GM12872 (cell line): ENCODE results near the gene SLC66A1.

Experiments used
- TF ChIP-seq, protein P1 (sequence below): IDR thresholded peaks from 3 replicates; pipeline ENCODE4 v1.5.1; 2011; ENCODE audit warnings: low read depth, mild to moderate bottlenecking, low read length, moderate library complexity; ENCODE audit not compliant: insufficient read depth

The SLC66A1 gene

DNA sequence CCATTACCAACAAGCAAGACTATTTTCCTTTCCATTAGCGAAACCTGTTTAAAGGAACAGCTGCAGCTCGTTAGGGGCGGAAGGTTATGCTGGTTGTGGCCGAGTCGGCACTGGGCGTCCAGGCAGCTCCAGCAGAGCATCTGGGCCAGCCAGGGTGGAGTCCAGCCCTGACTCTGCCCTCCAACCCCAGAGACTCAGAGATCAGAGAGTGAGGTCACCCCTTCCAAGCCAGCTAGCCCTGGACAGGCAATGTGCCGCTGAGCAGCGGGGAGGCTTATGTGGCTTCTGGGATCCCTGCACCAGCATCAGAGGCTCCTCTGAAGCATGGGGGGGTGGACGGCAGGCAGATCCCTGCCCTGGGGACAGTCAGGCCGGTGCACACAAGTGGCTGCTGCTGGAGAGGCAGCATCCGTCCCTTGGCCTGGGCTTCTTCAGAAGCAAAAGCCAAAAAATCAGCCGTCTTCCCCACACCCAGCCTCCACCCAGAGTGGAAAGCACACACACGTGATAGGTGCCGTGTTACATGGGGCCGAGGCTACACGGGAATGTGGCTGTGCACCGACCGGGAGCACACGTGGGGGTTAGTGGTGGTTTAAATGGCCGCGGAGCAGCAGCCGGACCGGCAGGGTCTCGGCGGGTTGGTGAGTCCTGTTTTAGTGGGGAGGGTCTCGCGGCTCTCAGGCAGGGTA is 30.1 kb downstream of the SLC66A1 start:
- TF ChIP-seq, protein P1, sequence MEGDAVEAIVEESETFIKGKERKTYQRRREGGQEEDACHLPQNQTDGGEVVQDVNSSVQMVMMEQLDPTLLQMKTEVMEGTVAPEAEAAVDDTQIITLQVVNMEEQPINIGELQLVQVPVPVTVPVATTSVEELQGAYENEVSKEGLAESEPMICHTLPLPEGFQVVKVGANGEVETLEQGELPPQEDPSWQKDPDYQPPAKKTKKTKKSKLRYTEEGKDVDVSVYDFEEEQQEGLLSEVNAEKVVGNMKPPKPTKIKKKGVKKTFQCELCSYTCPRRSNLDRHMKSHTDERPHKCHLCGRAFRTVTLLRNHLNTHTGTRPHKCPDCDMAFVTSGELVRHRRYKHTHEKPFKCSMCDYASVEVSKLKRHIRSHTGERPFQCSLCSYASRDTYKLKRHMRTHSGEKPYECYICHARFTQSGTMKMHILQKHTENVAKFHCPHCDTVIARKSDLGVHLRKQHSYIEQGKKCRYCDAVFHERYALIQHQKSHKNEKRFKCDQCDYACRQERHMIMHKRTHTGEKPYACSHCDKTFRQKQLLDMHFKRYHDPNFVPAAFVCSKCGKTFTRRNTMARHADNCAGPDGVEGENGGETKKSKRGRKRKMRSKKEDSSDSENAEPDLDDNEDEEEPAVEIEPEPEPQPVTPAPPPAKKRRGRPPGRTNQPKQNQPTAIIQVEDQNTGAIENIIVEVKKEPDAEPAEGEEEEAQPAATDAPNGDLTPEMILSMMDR, result no peak

DNA sequence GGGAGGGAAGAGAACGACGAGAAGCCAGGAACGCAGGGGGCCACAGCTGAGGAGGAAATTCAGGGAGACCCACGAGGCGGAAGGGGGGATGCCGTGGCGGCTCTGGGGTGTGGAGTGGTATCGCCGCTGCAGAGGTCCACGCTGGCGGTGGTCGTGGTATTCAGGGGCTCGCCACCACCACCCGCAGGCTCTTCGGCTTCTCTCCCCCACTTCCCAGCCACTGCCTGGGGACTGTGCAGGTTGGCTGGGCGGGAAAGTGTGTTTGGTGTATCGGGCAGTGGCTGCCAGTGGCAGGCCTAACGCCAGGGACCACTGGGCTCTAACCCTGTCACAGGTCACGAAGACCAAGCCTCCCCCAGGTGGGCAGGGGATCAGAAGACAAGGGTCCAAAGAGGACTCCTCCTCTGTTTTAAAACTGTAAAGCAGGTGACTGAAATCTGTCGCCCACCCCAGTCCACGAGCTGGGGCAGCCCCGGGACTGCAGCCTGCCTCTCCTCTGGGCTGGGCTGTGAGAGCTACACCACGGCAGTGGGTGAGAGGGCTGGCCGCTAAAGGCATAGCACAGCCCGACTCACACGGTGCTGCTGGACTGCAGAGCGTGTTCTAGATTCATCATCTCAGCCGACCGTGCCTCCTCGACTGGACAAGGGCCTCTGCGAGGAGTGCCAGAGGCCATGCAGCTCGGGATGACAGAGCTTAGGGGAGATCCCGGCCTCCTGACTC is 30.9 kb downstream of the SLC66A1 start:
- TF ChIP-seq, protein P1, result no peak

DNA sequence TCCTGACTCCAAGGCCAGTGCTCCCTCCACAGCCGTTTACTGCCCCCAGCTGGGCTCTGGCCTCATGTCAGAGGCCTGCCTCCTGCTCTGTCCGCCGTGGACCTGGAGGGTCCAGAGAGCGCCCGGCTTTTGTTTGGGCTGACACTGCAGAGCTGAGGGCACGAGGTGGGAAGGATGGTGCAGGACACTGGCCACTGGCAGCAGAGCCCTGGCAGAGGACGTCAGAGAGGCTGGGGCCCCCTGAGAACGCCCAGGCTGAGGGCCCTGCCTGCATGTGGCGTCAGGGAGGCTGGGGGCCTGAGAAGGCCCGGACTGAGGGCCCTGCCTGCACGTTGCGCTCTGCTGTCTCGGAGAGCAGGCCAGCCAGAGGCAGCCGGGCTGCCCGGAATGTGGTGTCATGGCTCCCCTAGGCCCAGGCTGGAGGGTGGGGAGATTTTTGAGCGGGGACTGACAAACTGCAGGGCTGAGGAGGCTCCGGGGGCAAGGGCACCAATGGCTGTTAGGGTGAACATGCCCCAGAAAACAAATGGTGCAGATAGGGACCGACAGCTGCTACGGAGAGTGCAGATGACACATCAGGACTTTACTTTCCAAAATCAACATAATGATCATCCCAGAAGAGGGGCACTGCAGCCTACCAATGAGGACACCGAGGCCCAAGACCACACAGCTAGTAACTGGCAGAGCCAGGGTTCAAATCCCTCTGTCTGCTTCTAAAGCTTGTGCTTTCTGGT is 31.7 kb downstream of the SLC66A1 start:
- TF ChIP-seq, protein P1, result no peak

DNA sequence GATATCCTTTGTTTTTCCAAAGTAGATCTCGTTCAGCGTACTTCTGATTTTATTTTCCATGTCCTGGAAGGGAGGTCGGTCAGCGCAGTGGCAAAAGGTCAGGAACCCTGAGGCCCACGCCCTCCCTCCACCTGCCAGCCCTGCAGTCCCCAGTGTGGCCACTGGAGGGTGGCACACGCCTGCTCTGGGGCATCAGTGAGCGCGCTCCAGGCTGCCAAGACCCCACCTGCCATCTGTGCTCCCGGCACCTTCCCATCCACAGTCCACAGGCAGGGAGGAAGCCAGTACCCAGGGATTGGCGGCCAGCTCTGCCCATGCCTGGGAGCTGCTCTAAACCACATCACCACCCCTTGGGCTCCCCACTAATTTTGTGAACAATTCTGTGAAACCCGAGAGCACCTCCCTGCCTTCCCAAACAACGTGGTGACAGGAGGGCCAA is 32.3 kb downstream of the SLC66A1 start:
- TF ChIP-seq, protein P1, result peak; percentile 94

DNA sequence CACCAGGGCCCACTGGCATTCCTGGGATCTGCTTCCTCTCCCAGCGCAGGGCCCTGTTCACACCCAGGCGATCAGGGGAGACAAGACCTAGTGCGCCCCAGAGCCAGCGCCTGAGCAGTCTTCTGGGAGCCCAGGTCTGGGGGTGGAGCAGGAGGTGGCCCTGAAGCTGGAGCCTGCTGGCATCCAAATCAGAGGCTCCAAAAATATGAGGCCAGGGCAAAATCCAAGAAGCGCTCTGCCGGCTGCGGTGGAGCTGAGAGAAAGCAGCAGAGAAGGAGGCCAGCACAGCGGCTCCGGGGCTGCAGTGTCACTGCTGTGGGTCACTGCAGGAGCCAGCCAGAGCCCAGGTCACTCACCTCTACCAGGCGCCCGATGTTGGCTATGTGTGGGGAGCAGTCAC is 32.7 kb downstream of the SLC66A1 start:
- TF ChIP-seq, protein P1, result no peak

DNA sequence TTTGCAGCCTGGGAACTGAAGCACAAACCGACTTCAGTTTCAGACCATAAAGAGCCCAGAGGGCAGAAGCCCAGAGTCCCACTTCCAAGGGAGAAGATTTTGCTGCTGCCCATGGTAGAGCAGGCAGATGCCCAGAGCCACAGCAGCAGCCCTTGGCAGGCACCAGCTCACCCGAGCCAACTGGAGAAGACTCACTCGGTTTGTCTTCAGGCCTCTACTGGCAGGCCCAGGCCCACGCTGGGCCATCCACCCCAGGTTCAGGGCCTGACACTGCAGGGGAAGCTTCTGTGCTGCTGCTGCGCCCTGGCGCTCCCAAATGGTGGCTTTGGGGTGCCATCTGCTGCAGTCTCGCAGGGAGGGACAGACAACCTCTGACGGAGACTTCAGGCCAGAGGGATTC is 33.3 kb downstream of the SLC66A1 start:
- TF ChIP-seq, protein P1, result no peak; the same call in 2 of the 3 replicates

DNA sequence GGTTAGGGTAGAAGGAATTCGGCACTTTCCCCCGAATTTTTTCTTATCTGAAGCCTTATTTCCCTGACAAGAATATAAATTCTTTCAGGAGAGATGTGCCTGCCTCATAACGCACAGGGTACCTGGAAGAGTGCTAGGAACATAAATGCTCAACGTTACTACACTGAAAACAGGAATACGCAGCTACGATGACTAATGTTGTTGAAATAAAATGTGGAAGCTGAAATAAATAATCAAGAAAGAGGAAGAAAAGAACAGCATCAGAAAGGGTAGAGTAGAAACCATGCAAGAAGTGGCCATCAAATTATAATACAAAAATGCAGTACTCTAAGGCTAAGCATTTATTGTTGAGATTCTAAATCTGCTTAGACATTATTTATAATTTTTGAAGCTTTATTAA is 33.9 kb downstream of the SLC66A1 start:
- TF ChIP-seq, protein P1, result no peak
